GM18505 (cell line): Measurements from ENCODE around the gene DUSP11.
A peak's percentile ranks its signal among the peaks of the same experiment; 100 is the strongest.

ENCODE experiments used
- ATAC-seq: cut with Tn5 transposase; IDR thresholded peaks from one replicate; pipeline ENCODE4 v1.9.1; 2021; ENCODE audit not compliant: unreplicated experiment
- POLR2A ChIP-seq: IDR thresholded peaks from 4 replicates; pipeline ENCODE4 v1.6.1; 2011; ENCODE audit warnings: borderline replicate concordance; ENCODE audit not compliant: insufficient read depth, insufficient read length; ENCODE audit errors: extremely low read depth

Gene DUSP11

DNA sequence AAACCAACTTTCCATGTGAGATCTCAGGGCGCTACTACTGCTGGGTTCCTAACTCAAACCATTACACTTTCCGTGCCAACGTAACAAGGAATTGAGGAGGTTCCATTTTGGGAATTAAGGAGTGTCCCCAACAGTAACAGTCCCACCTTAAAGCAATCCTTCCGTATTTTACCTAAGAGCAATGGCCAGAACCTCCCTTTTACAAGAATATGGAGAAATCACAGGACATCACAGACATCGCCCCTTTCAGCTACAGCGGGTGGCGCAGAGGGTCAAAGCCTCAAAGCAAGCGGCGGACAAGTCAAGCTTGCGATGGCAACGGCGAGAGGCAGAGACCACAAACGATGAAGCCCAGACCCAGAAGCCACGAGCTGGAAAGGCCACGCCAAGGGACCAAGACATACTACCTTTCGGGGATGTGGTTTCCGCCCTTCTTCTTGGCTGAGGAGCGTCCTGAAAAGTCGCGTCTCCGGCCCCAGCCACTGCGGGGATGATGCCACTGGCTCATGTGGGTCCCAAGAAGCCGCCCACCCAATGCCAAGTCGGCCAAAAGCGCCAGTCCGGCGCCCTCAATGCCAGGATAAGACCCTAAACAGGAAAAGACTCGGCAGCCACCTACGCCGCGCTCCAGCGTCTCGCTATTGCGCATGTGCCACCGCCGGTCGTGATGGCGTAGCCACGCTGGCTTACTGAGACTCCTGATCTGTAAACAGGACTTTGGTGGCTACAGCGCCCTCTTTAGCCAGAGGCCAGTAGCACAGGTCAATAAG, at the start of gene DUSP11:
Gene DUSP11, minus strand, starts transcription at position 637 of the 770 bp plus-strand sequence. Its CDS starts 129 bp downstream, at position 508.
- peak; percentile 94 for ATAC-seq
- TF ChIP-seq POLR2A, result peak; percentile 93

DNA sequence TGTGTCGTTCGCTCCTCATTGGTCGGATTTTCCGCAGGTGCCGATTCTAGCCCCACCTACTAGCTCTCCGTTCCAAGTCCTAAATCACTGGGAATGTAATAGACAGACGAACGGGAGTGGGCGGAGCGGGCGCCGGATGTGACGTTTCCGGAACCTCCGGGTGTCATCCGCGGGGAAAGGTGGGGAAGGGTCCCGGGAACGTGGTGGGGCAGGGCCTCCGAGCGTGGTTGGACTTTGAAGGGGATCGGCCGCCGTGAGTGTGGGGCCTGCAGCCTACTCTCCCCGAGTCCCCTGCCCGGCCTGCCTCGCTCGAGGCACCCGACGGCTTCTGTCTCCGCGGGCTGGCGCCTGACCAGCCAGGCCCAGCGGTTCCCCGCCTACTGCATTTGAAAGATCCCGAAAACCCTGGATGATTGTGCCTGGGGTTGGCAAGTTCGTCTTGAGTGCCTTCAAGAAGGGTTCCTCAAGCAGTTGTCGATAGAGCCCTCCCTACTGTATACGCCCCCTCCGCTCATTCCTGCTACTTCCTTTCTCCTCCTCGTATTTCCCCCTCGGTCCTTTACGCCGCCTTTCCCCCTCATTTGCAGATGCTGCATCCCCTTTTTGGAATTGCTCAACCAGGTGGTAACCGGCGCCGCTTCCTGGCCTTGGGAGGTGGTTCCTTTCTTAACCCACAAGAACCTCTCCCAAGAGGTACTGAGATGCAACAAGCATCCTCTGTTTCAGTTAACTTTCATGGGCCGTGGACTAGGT, 49.1 kb upstream of the DUSP11 start, which contains the start of gene STAMBP:
Gene STAMBP, plus strand, starts transcription at position 144 of the 753 bp plus-strand sequence. CDS start 1,896 bp downstream, outside the sequence.
- TF ChIP-seq POLR2A, result peak; percentile 78
- peak; percentile 86 for ATAC-seq

DNA sequence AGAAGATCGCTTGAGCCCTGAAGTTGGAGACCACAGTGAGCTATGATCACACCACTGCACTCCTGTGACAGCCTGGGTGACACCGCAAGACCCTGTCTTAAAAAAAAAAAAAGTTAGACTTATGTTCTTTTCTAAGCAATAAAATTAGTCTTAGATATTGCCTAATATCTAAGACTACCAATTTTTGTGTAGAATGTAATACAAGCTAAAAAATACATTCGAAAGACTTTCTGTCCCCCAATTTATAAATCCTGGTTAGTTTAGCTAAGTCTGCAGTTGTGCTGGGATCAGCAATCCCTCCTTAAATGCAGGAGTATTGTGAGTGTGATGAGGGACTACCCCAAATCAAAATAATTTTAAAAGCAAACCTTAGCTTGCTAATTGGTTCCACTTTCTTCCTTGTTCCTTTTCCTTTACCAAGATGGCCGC, 48.5 kb upstream of the DUSP11 start:
- ATAC-seq, result no peak
- TF ChIP-seq POLR2A, result no peak

DNA sequence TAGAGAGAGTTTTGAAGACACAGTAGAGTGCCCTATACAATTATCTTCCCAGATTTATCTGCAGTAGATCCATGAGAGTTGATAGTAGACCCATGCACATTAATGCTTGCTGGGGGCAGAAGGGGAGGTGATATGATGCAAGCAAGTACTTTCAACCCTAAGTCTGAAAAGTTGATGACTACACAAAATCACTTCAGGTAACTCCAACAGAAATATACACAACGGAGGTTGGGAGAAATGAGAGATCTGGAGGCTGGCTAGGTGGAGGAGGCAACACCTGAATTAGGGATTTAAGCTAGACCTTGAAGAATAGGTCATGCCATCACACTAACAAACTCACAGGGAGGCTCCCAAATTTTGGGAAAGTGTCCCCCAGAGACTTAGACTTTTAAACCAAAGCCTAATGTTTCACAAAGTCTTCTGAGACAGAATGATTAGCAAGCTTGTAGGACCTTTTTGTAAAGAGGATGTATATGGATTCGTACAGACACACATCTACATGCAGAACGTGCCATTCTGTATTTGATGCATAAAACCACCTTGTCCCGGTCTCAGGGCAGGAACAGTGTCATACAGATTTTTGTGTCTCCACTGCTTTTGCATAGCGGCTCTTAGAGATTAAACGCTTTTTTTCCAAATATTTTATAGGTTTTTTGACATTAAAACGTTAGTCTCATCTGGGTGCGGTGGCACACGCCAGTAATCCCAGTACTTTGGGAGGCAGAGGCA, 47.9 kb upstream of the DUSP11 start:
- no peak for TF ChIP-seq POLR2A
- ATAC-seq, result no peak

DNA sequence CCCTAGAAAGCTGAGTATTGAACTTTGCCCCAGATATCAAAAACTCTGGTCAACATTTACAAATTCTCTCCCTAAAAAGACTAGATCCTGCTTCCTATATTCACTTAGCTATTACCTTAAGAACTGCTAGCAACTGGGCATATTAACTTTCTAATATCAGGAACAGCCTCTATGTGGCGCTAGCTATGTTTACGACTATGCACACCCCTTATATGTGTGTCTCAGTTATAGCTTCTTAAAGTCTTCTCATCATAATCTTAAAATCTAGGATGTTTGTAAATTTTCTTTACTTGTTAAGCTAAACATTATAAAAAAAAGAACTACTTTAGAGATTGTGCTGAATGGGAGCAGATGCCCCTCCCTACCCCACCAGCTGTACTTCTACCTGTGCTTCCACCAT, 47.1 kb upstream of the DUSP11 start:
- no peak for TF ChIP-seq POLR2A
- ATAC-seq, result no peak

DNA sequence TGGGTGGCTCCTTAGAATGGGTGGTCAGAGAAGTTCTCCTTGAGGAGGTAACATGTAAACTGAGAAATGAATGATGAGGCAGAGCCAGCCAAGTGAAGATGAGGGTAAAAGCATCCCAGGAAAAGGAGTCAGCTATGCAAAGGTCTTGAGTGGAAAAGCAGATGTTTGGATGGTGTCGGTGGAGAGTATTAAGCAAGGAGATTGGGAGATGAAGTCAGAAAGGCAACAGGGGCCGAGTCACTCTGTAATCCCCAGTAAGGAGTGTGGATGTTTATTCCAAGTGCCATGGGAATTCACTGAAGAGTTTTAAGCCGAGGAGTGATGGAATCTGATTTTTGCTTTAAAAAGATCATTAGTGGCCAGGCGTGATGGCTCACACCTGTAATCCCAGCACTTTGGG, 45.5 kb upstream of the DUSP11 start:
- no peak for ATAC-seq
- TF ChIP-seq POLR2A, result no peak

DNA sequence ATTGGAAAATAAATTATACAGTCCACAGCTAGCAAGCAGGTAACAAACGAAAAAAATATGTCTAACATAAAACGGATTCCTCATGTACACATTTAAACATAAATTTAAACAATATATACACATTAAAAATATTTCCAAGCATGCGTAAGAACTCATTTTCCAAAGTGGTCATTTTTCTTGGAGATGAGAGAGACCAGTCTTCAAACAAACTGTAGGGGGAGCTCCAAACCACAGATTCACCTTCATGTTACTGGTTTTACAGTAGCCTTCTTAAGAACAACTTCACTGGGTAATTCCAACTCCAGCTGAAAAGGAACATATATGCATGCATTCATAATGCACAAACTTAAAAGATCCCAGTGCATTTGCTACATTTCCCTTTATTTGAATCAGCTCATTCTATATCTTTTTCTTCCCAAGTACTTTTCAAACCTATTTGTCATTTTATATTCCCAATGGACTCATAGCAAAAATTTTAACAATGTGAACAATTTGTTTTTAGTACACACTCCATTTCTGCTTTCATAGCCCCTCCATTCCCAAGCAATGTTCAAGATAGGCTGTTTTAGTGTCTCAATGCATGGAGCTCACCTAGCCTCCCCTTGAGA, 44.1 kb upstream of the DUSP11 start:
- ATAC-seq, result no peak
- no peak for TF ChIP-seq POLR2A

DNA sequence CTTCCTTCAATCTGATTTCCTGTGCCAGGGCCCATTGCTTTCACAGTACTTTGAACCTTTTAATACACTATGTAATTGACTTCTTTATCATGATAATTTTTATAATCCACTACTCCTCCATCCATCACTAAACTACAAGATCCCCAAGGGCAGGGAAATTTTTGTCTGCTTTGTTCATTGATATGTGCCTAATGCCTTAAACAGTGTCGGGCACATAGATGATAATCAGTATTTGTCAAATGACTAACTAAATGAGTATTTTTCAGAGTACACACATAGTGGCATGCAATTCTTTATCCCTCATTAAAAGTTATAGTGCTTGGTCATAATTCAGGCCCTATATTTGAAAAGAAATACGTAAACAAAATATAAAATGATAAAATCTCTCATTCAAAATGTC, 43.5 kb upstream of the DUSP11 start:
- no peak for ATAC-seq
- TF ChIP-seq POLR2A, result no peak

DNA sequence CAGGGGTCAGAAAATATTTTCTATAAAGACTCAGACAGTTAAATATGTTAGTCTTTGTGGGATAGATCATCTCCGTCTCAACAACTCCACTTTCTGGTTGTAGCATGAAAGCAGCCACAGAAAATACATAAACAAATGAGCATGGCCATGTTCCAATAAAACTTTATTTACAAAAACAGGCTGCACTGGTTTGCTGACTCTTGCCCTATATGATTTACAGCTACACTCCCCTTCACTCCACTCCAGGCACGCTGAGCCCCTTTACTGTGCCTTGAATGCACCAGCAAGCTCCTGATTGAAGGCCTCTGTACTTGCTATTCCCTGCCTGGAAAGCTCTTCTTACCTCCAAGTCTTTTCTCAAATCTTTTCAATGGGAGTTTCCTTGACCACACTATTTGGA, 43.1 kb upstream of the DUSP11 start:
- no peak for ATAC-seq
- no peak for TF ChIP-seq POLR2A

DNA sequence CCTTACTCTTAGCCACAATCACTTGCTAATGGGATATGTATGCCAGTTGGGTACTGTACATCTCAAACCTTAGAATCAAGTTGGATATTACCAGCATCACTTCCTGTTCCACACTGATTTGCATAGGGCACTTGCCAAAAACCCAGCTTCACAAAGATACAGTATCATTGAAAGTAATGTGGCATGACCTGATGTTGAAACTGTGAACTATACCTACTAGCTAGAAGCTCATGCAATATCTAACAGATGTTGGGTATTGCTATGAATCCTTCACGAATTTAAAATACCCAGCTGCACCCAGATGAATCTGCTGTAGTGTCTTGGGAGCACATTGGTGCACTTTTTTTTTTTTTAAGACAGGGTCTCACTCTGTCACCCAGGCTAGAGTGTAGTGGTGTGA, 42.4 kb upstream of the DUSP11 start:
- peak; percentile 55 for ATAC-seq

DNA sequence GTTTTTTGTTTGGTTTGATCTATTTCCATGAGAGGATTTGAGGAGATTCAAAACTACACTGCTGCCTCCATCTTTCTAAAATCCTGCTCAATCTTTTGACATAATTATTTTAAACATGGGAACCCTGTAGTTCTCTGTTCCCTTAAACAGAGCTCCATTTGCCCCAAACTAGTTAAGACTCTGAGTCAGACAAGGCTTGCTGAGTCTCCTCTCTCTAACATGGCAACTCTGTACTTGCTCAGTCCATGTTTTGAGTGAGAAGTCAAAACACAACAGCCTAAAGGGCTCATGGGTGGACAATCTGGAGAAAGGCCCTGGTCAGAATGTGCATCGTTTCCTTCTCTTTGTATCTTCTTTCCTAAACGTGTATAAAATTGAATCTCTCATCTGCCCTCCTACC, 41.8 kb upstream of the DUSP11 start:
- ATAC-seq, result no peak
- TF ChIP-seq POLR2A, result no peak

More for the DNA sequence above, 42.4 kb upstream of the DUSP11 start:
- no peak for TF ChIP-seq POLR2A

DNA sequence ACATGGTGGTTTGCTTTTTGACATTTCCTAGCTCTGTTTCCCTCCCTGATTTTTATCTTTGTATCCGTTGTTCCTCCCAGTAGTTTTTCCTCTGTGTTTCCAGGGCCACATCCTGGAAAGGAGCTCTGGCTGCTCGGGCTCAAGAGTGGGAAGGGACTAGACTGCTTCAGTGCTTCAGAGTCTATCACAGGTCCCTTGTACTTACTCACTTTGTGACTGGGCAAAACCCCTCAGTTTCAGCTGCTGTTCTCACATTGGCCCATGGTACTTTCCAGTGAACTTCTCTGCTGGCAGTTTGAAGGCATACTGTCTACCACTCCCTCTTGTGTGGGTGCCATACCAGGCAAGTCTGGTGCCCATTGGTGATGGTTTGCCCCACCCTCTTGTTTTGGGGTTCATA, 41.3 kb upstream of the DUSP11 start:
- ATAC-seq, result peak; percentile 69
- TF ChIP-seq POLR2A, result no peak

DNA sequence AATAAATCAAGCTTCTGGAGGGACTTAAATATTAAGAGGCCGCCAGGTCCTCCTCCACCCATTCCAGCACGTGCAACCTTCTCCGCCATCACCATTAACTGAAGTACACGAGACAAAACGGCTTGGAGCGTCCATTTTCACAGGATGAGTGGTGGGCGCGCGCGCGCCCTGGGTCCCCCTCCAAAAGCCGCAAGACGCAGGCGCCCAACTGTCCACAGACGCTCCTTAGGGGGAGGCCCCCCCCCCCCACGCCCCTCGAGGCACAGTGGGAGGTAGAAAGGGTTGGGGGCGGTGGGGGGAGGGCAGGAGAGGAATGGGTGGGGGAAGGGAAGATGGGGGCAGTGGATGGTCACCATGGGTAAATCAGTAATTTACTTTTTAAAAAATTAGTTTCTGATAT, 38.4 kb upstream of the DUSP11 start:
- TF ChIP-seq POLR2A, result no peak
- no peak for ATAC-seq
